GM12878 (cell line): ENCODE data around the gene LIMA1. TPM values are rescaled to one million over a fixed set of nuclear protein-coding genes. Genes with fewer than 3 reads are reported as not detected.

Experiments used
- ATAC-seq: fragments of 200-7000 bp; cut with Tn5 transposase; 3 replicates; pipeline ENCODE4 v1.9.1; 2020; ENCODE audit warnings: mild to moderate bottlenecking, moderate library complexity
- BruUV-seq: library from RNA; stranded (reverse); fragments of 400-500 nt; replicated peaks from 2 replicates; lab custom pipeline; 2021; lab: Mats Ljungman, UMichigan
- CTCF ChIA-PET: fragments of 300-600 bp; sonication (Branson Sonifier 250); formaldehyde crosslinking; extraction: SDS; loops from one replicate; lab custom pipeline; 2021; ENCODE audit warnings: inconsistent platforms; lab: Yijun Ruan, JAX
- POLR2A ChIA-PET: fragments of 350-600 bp; formaldehyde crosslinking; extraction: SDS; loops from one replicate; lab custom pipeline; 2021; ENCODE audit warnings: inconsistent platforms; lab: Charles Lee
- RAD21 ChIA-PET: fragments of 300-600 bp; sonication (Branson Sonifier 250); formaldehyde crosslinking; loops from one replicate; lab custom pipeline; 2023; ENCODE audit warnings: antibody characterized with exemption; ENCODE audit not compliant: unreplicated experiment; lab: Charles Lee
- SMC1A ChIA-PET: fragments of 300-600 bp; sonication (Branson Sonifier 250); formaldehyde crosslinking; loops from one replicate; lab custom pipeline; 2023; ENCODE audit not compliant: unreplicated experiment, uncharacterized antibody; lab: Charles Lee
- DNase-seq: peaks from one replicate; pipeline ENCODE4 v3.0.0-alpha.2; 2011; ENCODE audit warnings: low read depth, low spot score
- FAIRE-seq: peaks from 3 replicates; lab custom pipeline; 2011; peaks lifted over from hg19 to GRCh38; lab: Jason Lieb, UNC
- H2AFZ ChIP-seq: 2 replicates; pipeline ENCODE4 v1.6.0; 2011; ENCODE audit warnings: low read depth, low read length, control low read depth; ENCODE audit not compliant: control insufficient read depth
- H3K27ac ChIP-seq: 2 replicates; pipeline ENCODE4 v1.5.1; 2011; ENCODE audit warnings: control low read depth; ENCODE audit not compliant: control insufficient read depth, insufficient read depth
- H3K27me3 ChIP-seq, 2 experiments: replicated peaks in 1 of 2; 2 replicates each; pipeline versions ENCODE4 v1.6.0 to v1.6.1; 2011; ENCODE audit warnings: low read length in 1 of 2; ENCODE audit not compliant: control insufficient read depth in 2 of 2, insufficient read depth in 2 of 2
- H3K36me3 ChIP-seq, 2 experiments: 2 replicates each; pipeline ENCODE4 v1.5.1; 2011; ENCODE audit warnings: low read length in 1 of 2; ENCODE audit not compliant: control insufficient read depth in 2 of 2, insufficient read depth in 2 of 2
- H3K4me1 ChIP-seq: 2 replicates; pipeline ENCODE4 v1.6.1; 2011; ENCODE audit warnings: mild to moderate bottlenecking, low read length, moderate library complexity, mixed read lengths; ENCODE audit not compliant: control insufficient read depth, insufficient read depth
- H3K4me2 ChIP-seq: 2 replicates; pipeline ENCODE4 v1.6.0; 2011; ENCODE audit warnings: control low read depth; ENCODE audit not compliant: control insufficient read depth, insufficient read depth
- H3K4me3 ChIP-seq: fragments of 200-600 bp; sonication (generic); 2 replicates; pipeline ENCODE4 v1.5.1; 2016
- H3K79me2 ChIP-seq: 2 replicates; pipeline ENCODE4 v1.6.0; 2011; ENCODE audit warnings: low read length; ENCODE audit not compliant: control insufficient read depth, insufficient read depth
- H3K9ac ChIP-seq: 2 replicates; pipeline ENCODE4 v1.8.0; 2011; ENCODE audit warnings: low read length, control low read depth, mixed read lengths; ENCODE audit not compliant: control insufficient read depth, insufficient read depth
- H3K9me3 ChIP-seq: replicated peaks from 3 replicates; pipeline ENCODE4 v1.5.1; 2011; ENCODE audit warnings: mild to moderate bottlenecking, low read length; ENCODE audit not compliant: control insufficient read depth, insufficient read depth
- H4K20me1 ChIP-seq: 2 replicates; pipeline ENCODE4 v1.6.0; 2011; ENCODE audit not compliant: control insufficient read depth, insufficient read depth
- ATF7 ChIP-seq: fragments of 450-650 bp; IDR thresholded peaks from 2 replicates; pipeline ENCODE4 v1.6.1; 2016; ENCODE audit warnings: low read depth, mild to moderate bottlenecking
- BMI1 ChIP-seq: fragments of 450-650 bp; IDR thresholded peaks from 2 replicates; pipeline ENCODE4 v1.6.1; 2016; ENCODE audit warnings: mild to moderate bottlenecking, moderate library complexity, borderline replicate concordance
- CHD4 ChIP-seq: fragments of 200-600 bp; sonication (generic); IDR thresholded peaks from 2 replicates; pipeline ENCODE4 v1.6.1; 2016; ENCODE audit warnings: mild to moderate bottlenecking
- HDGF ChIP-seq: fragments of 450-650 bp; IDR thresholded peaks from 2 replicates; pipeline ENCODE4 v1.6.1; 2016; ENCODE audit warnings: antibody characterized with exemption
- MLLT1 ChIP-seq: fragments of 450-650 bp; IDR thresholded peaks from 2 replicates; pipeline ENCODE4 v1.6.1; 2016; ENCODE audit warnings: mild to moderate bottlenecking
- MTA3 ChIP-seq: IDR thresholded peaks from 2 replicates; pipeline ENCODE4 v1.6.1; 2012; ENCODE audit warnings: low read length, inconsistent platforms, borderline replicate concordance
- NR2C2 ChIP-seq: IDR thresholded peaks from 2 replicates; pipeline ENCODE4 v1.6.1; 2011; ENCODE audit warnings: borderline replicate concordance, low read depth; ENCODE audit not compliant: control insufficient read depth, insufficient read length
- RELA ChIP-seq: fragments of 450-650 bp; IDR thresholded peaks from 2 replicates; pipeline ENCODE4 v1.8.0; 2014; ENCODE audit warnings: borderline replicate concordance; ENCODE audit not compliant: partially characterized antibody
- SMAD1 ChIP-seq: fragments of 450-650 bp; IDR thresholded peaks from 2 replicates; pipeline ENCODE4 v1.6.1; 2018; ENCODE audit warnings: mild to moderate bottlenecking, low read depth; ENCODE audit not compliant: partially characterized antibody
- SMAD5 ChIP-seq: IDR thresholded peaks from 2 replicates; pipeline ENCODE4 v1.6.1; 2016; ENCODE audit warnings: antibody characterized with exemption, low read depth
- SMARCA5 ChIP-seq: fragments of 450-650 bp; IDR thresholded peaks from 2 replicates; pipeline ENCODE4 v1.6.1; 2017; ENCODE audit warnings: mild to moderate bottlenecking
- SMC3 ChIP-seq: IDR thresholded peaks from 2 replicates; pipeline ENCODE4 v1.6.1; 2011; ENCODE audit warnings: low read length, improper control_type of control experiment, borderline replicate concordance
- SREBF1 ChIP-seq: IDR thresholded peaks from 2 replicates; pipeline ENCODE4 v1.6.1; 2012; ENCODE audit warnings: mild to moderate bottlenecking, low read length
- TARDBP ChIP-seq: IDR thresholded peaks from 2 replicates; pipeline ENCODE4 v1.6.1; 2016; ENCODE audit warnings: borderline replicate concordance
- ZNF24 ChIP-seq: fragments of 450-650 bp; IDR thresholded peaks from 2 replicates; pipeline ENCODE4 v1.6.1; 2017; ENCODE audit warnings: antibody characterized with exemption, mild to moderate bottlenecking
- WGBS: methylation state at CpG from one replicate; pipeline ENCODE4 v1.1.6; 2016; ENCODE audit warnings: low lambda C conversion rate; ENCODE audit not compliant: insufficient replicate concordance, insufficient coverage; ENCODE audit errors: missing lambda C conversion rate; 5-methylcytosine and 5-hydroxymethylcytosine counted together
- in situ Hi-C: fragments of 300-500 bp; cut with MboI; formaldehyde crosslinking; loops from 9 replicates; pipeline ENCODE4 v1.14.3; 2018; ENCODE audit warnings: mixed read lengths
- intact Hi-C: fragments of 100-400 bp; cut with micrococcal nuclease; formaldehyde crosslinking; loops from one replicate; pipeline ENCODE4 v1.14.2; 2022; ENCODE audit not compliant: unreplicated experiment
- polyA plus RNA-seq, 11 experiments: library from polyadenylated mRNA; depleted of rRNA in 4 of 11; unstranded in 6 of 11; stranded (reverse) in 5 of 11; fragments of >200 nt; fragmentation: Nextera tagmentation in 4 of 11; fragmentation: Illumina TruSeq in 1 of 11; extraction: Ambion mirVana in 4 of 11; extraction: Trizol in 1 of 11; gene quantifications; 1 replicate in 1 of 11; 2 replicates in 10 of 11; pipeline versions ENCODE4 v1.2.1 to v1.2.3, GENCODE V29; 2011 to 2016; ENCODE audit warnings: inconsistent platforms in 2 of 11, missing spikeins in 2 of 11, low read depth in 1 of 11
- total RNA-seq, 4 experiments: library from RNA; depleted of rRNA in 3 of 4; stranded (reverse); fragments of >200 nt in 3 of 4; fragmentation: Illumina TruSeq in 1 of 4; extraction: Trizol in 1 of 4; gene quantifications; 2 replicates each; pipeline versions ENCODE4 v1.2.1 to v1.2.3, GENCODE V29; 2013 to 2021

Gene LIMA1
- total and polyA plus RNA-seq, 10 of the 15 experiments (the other 5 are each of a cell fraction or from before 2014, with no cell fraction given): 53.2 to 109 (median 60.8) TPM

DNA sequence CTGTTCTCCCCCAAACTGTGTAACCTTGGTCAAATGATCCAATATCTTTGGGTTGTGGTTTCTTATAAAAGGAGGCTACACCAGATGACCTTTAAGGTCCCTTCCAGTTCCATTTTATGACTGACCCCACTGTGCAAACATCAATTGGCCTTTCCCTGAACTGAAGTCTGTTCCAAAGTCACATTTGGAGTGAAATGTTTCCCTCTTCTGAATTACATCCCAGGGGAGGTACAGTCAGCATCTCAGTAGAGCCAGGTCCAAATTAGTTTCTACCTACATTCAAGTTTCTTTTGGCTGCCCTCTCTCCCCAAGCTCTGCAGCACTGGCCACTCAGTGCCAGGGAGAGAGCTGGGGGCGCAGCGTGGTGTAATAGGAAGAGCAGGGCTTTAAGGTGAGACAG, 34.4 kb downstream of the LIMA1 start:
- intact Hi-C loops: no loop called here
- H3K4me1 ChIP-seq: peaks cover 53% of the 10 kb centered on the region
- in situ Hi-C loops: no loop called here
- H3K4me3 ChIP-seq: peak overlapping the region; percentile 20; the same call in 1 of the 2 replicates
- ATAC-seq: no peak
- no peaks in the 10 kb centered on the region for H3K36me3 ChIP-seq
- H3K27me3 ChIP-seq: no peaks in the 10 kb centered on the region
- SMC1A ChIA-PET: interaction anchor here (1.2 to 6.6 kb wide), 4 partner anchors 17 to 37 kb away, joined by 3 to 97 read pairs (median 25); no protein-coding TSS in a partner anchor
- peak overlapping the region; percentile 38 for H3K9ac ChIP-seq
- H3K27ac ChIP-seq: 0 out of 2 replicates have a peak overlapping the region, but pooled peaks have one; percentile 53
- RAD21 ChIA-PET: interaction anchor here (1.2 to 3.0 kb wide), 3 partner anchors 27 to 37 kb away, joined by 3 to 25 read pairs (median 25); partner anchors contain the start of gene LIMA1
- no peak for FAIRE-seq
- no TSS peak for BruUV-seq
- H4K20me1 ChIP-seq: no peaks in the 10 kb centered on the region
- no peak for DNase-seq
- H3K79me2 ChIP-seq: no peaks in the 10 kb centered on the region
- no peak for TF ChIP-seq ZNF24
- TF ChIP-seq HDGF: no peak
- TF ChIP-seq MTA3: no peak
- TF ChIP-seq MLLT1: no peak
- TF ChIP-seq SREBF1: no peak
- no peak for TF ChIP-seq SMARCA5
- no peak for TF ChIP-seq BMI1
- TF ChIP-seq SMAD5: no peak
- no peak for TF ChIP-seq SMAD1
- TF ChIP-seq RELA: no peak
- no peak for TF ChIP-seq TARDBP
- no peak for TF ChIP-seq SMC3
- TF ChIP-seq NR2C2: no peak
- TF ChIP-seq CHD4: no peak
- TF ChIP-seq ATF7: no peak
- no peaks in the 10 kb centered on the region for H3K9me3 ChIP-seq
- peak overlapping the region; percentile 5 for H2AFZ ChIP-seq
- POLR2A ChIA-PET: interaction anchor here (1.1 to 3.0 kb wide), 2 partner anchors 11 to 27 kb away, joined by 4 to 19 read pairs; no protein-coding TSS in a partner anchor
- CTCF ChIA-PET: interaction anchor here (1.2 to 3.9 kb wide), 4 partner anchors 11 to 137 kb away, joined by 6 to 14 read pairs (median 8); partner anchors contain the start of genes COX14 and LIMA1
- WGBS: 100% methylated on average over 2 of the region's 2 CpGs
- H3K4me2 ChIP-seq: peak overlapping the region; percentile 75
